Lower leg skin (tissue), 3 donors: Measurements from ENCODE around the gene DHX40.

Experiments used
- POLR2A ChIP-seq, 2 donors: fragments of 450-650 bp; IDR thresholded peaks; one replicate each; pipeline ENCODE4 v1.6.1; 2016 to 2017; ENCODE audit warnings: antibody characterized with exemption in 2 of 2, mild to moderate bottlenecking in 1 of 2, moderate library complexity in 1 of 2
- TF ChIP-seq, protein P1 (sequence below), 3 donors: fragments of 450-650 bp; IDR thresholded peaks; one replicate each; pipeline ENCODE4 v1.5.1; 2016; ENCODE audit warnings: antibody characterized with exemption in 3 of 3, mild to moderate bottlenecking in 3 of 3, moderate library complexity in 2 of 3

DNA sequence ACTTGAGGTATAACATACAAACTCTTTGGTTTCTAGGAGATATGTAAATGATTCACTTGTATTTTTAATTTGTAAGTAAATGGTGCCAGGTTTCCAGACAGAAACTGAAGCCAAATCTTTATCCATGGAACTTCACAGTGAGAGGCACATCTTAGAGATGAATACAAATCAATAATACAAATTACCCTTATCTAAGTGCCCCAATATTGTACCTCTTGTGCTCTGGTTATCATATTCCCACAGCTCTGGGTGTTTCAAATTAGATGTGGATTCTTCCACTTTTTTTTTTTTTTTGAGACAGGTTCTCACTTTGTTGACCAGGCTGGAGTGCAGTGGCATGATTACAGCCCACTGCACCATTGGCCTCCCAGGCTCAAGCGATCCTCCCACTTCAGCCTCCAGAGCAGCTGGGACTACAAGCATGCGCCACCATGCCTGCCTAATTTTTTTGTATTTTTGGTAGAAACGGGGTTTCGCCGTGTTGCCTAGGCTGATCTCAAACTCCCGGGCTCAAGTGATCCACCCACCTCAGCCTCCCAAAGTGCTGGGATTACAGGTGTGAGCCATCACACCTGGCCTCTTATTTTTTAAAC lies 38.0 kb upstream of the DHX40 start:
- TF ChIP-seq, protein P1, sequence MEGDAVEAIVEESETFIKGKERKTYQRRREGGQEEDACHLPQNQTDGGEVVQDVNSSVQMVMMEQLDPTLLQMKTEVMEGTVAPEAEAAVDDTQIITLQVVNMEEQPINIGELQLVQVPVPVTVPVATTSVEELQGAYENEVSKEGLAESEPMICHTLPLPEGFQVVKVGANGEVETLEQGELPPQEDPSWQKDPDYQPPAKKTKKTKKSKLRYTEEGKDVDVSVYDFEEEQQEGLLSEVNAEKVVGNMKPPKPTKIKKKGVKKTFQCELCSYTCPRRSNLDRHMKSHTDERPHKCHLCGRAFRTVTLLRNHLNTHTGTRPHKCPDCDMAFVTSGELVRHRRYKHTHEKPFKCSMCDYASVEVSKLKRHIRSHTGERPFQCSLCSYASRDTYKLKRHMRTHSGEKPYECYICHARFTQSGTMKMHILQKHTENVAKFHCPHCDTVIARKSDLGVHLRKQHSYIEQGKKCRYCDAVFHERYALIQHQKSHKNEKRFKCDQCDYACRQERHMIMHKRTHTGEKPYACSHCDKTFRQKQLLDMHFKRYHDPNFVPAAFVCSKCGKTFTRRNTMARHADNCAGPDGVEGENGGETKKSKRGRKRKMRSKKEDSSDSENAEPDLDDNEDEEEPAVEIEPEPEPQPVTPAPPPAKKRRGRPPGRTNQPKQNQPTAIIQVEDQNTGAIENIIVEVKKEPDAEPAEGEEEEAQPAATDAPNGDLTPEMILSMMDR (IDR thresholded peaks at IDR 0.05) = no peak
- TF ChIP-seq POLR2A (IDR thresholded peaks at IDR 0.05) = no peak
